CD4-positive, alpha-beta T cell treated with Interleukin-21 for 1 hour (primary cell): Measurements from ENCODE around the gene SCTR.
A peak's percentile ranks its signal among the peaks of the same experiment; 100 is the strongest.

ENCODE experiments used
- DNase-seq: peaks from one replicate; pipeline ENCODE4 v3.0.0-alpha.2; 2020

SCTR gene

GRCh38 chr2:119486886-119487285 lies 37.4 kb downstream of the SCTR start:
- DNase-seq = no peak

DNA sequence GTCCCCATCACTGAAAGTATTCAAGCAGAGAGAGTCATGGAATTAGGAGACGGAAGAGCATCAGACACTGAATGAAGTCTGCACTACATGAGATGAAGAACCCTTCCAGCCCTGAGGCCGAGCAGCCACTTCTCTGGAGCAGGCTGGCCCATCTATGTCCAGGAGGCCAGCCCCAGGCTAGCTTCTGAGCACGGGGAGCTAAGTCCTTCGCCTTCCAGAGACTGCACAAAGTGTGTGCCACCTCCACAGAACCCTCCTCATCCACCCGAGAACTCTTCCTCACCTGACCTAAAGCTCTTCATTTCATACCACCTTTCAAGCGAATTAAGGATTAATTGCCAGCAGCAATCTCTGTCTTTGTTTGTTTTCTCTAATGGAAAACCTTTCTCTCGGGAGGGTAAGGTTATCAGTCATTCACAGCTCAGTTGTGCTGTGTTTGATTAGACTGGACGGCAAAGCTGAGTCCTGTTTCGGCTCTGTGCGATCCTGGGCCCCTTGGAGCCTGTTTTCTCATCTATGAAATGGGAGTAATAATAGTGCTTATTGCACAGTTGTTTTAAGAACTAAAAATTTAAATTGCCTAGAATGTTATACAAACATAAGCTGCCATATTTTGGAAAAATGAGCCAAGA lies 38.0 kb downstream of the SCTR start:
- DNase-seq = no peak

GRCh38 chr2:119485336-119486110 lies 38.8 kb downstream of the SCTR start:
- no peak for DNase-seq

GRCh38 chr2:119484834-119485233 lies 39.4 kb downstream of the SCTR start:
- DNase-seq = no peak

- no peak for DNase-seq
These were observed 40.2 kb downstream of the SCTR start for GRCh38 chr2:119483896-119484718.

DNA sequence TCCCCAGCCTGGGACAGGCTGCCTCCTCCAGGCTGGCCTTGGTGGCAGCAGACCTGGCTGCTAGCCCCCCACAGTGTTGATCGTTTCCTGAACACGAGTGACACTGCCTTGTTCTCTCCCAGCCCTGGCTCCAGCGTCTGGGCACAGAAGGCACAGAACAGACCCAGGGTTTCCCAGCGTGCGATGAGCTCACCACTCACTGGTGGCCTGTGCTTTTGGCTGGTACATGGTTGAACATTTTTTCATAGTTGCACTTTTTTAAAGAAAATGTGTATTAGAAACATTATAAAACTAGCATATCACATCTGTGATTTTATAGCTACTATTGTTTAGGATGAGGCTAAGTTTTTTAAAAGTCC lies 40.9 kb downstream of the SCTR start:
- no peak for DNase-seq

GRCh38 chr2:119482481-119483394 lies 41.5 kb downstream of the SCTR start:
- DNase-seq = no peak

- no peak for DNase-seq
These were observed 42.5 kb downstream of the SCTR start for GRCh38 chr2:119481501-119482455.

- DNase-seq = no peak
These were observed 43.6 kb downstream of the SCTR start for GRCh38 chr2:119480718-119481142.

- no peak for DNase-seq
These were observed 44.1 kb downstream of the SCTR start for GRCh38 chr2:119480184-119480583.

DNA sequence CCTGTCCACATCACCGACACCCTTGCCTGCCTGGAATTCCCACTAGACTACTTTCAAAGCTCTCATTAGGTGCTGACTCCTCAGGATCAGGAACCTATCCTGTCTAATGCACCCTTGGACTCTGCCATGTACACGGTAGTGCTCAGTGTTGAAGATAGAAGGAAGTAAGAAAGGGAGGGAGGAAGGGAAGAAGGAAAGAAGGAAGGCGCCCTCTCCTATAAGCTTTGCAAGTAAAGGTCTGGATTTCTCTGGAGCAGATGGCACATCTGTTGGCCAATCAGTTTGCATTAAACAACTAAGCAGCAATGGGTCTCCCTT lies 45.3 kb downstream of the SCTR start:
- DNase-seq = no peak

DNA sequence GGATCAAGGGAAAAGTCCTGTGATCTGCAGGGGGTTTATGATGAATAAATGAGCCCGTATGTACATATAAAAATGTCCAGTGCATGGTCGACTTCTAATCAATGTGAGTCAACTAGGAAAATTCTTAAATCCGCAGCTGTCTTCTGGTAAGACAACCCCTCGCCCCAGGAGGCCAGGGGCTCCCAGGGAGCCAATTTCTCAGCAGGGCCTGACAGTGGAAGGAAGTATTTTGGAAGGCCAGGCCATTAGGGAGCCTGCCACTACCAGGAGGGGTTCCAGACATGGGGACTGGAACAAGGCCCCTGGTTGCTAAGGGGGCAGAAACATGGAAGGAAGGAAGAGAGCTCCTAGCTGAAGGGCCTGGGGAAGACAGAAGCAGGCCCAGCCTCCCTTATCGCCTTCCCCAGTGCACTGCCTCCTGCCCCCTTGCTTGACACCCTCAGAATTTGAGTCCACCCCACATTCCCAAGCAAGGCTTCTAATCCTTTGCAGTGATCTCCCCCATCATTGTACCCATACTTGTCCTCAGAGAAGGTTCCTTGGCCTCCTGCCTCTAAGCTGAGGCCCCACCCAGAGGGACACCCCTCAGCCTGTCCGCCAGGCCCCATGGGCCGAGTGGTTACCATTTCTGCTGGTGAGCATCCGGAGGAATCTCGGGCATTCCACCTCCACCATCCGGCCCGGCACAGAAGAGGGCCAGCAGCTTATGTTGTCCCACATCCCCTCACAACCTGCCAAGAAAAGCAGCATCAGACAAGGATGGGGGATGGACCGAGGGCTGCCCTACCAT lies 45.9 kb downstream of the SCTR start:
- DNase-seq = no peak

- no peak for DNase-seq
These were observed 47.2 kb downstream of the SCTR start for GRCh38 chr2:119477113-119477505.

DNA sequence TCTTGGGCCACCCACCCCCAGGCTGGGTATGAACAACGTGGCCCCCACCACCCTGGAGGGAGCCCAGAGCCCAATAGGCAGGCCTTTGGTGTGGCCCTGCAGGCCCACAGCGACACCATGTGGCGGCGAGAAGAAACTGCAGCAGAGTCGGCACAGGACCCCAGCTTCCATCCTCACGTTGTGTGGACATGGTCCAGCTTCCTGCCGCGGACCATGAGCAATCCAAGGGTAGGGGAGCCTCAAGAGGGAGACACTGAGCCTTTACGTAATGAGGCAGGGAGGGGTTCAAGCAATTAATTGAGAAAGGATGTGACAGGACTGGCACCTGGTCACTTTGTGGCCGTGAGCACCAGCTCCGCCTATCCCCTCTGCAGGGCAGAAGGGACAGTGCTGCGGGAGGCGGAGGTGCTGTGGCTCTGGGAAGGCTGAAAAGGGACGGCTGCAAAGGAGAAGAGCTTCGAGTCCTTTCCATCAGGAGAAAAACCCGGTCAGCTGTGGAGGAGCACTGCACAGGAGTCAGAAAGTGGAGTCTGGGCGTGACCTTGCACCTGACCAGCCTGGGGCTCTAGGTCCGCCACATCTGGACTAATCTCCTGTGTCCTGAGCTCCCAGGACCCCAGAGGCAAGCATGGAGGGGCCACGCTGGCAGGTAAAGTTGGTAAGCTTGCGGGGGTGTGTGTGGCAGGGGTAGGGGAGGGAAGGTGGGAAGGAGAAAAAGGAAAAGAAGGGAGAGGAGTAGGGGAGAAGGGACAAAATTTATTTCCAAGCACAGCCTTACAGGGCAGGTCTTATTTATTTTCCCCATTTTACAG lies 47.8 kb downstream of the SCTR start:
- DNase-seq = peak; percentile 20

DNA sequence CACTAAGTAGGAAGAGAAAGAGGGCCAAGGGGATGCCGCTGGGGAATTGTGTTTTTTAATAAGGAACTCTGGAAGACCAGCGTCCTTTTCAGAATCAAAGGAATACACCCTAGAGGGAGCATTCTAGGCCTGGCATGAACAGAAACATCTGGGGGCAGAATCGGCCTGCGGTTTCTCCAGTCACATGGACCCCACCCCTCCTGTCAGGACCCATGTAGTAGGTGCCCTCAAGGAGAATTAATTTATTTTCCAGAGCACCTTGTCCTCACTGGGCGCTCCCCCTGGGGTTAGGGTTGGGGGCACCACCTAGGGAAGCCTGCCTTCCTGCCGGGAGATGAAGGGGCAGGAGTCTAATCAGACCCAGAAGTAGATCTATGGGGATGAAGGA lies 48.4 kb downstream of the SCTR start:
- DNase-seq = no peak

DNA sequence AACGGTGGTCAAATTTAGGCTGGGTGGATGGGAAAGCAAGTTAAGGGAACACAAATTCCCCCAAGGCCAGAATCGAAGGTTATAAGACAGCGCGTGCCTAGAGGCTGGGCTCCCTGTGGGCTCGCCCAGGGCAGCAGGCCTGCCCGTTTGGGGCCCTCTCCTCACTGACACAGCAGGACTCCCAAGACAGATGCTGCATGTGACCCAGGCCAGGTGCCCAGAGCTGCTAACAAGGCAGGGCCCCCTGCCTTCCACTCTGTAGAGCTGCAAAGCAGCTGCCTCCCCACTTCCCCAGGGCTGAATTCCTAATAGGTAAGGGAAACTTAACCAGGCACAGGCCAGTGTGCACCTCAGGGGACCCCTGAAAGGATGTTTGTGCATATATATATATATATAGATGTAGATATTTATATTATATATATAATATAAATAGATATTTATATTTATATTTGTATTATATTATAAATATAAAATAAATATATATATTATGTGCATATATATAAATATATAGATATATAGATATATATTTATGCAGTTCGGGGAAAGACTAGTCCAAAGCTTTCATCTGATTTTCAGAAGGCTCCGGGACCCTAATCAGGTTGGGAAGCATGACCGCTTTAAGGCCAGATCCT lies 48.9 kb downstream of the SCTR start:
- DNase-seq = no peak

DNA sequence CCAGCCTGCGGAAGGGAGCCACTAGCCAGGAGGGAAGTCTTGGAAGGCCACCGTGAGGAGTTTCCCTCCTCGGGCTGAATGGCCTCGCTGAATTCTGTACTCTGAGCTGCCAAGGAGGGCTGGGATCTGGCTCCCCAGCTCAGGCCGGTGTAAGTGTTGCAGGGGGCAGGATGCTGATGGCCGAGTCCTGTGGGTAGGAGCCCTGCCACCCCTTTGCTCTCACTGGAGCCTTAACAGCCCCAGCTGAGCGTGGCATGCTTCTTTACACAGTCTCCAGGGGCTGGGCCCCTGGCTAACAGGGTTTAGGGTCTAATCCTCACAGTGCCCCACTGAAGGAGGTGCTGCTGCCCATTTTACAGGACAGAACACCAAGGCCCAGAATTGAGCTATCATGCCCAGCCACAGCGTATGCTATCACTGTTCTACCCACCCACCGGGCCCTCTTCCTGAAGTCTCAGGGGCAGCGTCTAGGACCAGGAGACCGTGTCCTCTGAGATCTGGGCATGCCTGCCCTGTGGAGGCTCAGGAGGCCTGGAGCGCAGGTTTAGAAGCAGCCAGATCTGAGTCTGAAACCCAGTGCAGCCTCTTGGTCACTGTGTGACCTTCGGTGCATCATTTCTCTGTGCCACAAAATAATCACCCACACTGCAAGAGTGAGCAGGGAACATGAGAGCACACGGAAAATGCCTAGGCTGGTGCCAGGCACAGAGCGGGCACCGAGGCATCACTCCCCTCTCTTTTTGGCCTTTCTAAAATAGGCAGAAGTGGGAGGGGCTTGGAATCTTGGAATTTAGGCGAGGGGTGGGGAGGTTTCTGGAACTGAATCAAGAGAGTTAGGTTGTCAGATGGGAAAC lies 49.7 kb downstream of the SCTR start:
- DNase-seq = no peak

- DNase-seq = no peak
These were observed 50.5 kb downstream of the SCTR start for GRCh38 chr2:119473621-119474370.
